ENCODE measurements around the gene GRM4.

DNA sequence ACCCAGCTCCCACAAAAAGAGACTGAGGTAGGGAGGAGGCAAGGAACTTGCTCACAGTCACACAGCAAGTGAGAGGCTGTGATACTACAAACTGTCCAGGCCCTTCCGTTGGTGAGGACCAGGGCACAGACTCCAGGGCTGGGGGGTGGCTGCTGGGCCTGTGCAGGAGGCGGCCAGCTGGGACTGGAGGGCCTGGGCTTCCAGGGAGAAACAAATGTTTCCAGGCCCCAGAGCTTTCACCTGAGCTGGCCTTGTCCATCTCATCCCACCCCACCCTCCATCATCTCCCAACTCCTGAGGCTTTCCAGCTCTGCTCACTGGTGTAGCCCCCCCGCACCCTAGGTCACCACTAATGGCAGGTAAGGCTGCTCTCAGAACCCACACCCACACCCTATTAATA is 86.0 kb downstream of the GRM4 start:
- TF ChIP-seq POLR2A (IDR thresholded peaks at IDR 0.05; ENCODE audit: extremely low read depth, insufficient read length) = no peak
- TF ChIP-seq, protein P1, sequence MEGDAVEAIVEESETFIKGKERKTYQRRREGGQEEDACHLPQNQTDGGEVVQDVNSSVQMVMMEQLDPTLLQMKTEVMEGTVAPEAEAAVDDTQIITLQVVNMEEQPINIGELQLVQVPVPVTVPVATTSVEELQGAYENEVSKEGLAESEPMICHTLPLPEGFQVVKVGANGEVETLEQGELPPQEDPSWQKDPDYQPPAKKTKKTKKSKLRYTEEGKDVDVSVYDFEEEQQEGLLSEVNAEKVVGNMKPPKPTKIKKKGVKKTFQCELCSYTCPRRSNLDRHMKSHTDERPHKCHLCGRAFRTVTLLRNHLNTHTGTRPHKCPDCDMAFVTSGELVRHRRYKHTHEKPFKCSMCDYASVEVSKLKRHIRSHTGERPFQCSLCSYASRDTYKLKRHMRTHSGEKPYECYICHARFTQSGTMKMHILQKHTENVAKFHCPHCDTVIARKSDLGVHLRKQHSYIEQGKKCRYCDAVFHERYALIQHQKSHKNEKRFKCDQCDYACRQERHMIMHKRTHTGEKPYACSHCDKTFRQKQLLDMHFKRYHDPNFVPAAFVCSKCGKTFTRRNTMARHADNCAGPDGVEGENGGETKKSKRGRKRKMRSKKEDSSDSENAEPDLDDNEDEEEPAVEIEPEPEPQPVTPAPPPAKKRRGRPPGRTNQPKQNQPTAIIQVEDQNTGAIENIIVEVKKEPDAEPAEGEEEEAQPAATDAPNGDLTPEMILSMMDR (IDR thresholded peaks at IDR 0.05; ENCODE audit: low read depth, low read length) = no peak

Measured in NB4 (cell line).